HG02759 (cell line): ENCODE measurements around the gene TAS2R43.
"Not testable (repeated sequence)": the region's sequence is repeated elsewhere in the genome, so short reads cannot be mapped to it uniquely, and the experiment has no call there.

Source experiments
- ATAC-seq: cut with Tn5 transposase; IDR thresholded peaks from one replicate; pipeline ENCODE4 v1.9.1; 2021; ENCODE audit warnings: mild to moderate bottlenecking, moderate library complexity; ENCODE audit not compliant: unreplicated experiment

TAS2R43 gene

GRCh38 chr12:11092128-11092527, at the start of gene TAS2R43:
Gene TAS2R43 (minus strand): TSS chr12:11092313. CDS start chr12:11092229, 84 bp downstream.
- ATAC-seq = no peak

- no peak for ATAC-seq
These were observed 44.0 kb upstream of the TAS2R43 start for GRCh38 chr12:11136075-11136474.

GRCh38 chr12:11134305-11134704, 42.2 kb upstream of the TAS2R43 start, which contains the start of gene TAS2R30:
Gene TAS2R30 (minus strand): TSS chr12:11134644. CDS start chr12:11134244, 400 bp downstream.
- no peak for ATAC-seq

- no peak for ATAC-seq
These were observed 41.7 kb upstream of the TAS2R43 start for GRCh38 chr12:11133816-11134215.

GRCh38 chr12:11133162-11133561, 41.0 kb upstream of the TAS2R43 start:
- ATAC-seq = no peak

- ATAC-seq = no peak
These were observed 38.9 kb upstream of the TAS2R43 start for GRCh38 chr12:11130999-11131398.

- no peak for ATAC-seq
These were observed 38.3 kb upstream of the TAS2R43 start for GRCh38 chr12:11130382-11130781.

GRCh38 chr12:11114130-11114529, 22.0 kb upstream of the TAS2R43 start:
- ATAC-seq = not testable (repeated sequence)

- not testable (repeated sequence) for ATAC-seq
These were observed 19.1 kb upstream of the TAS2R43 start for GRCh38 chr12:11111213-11111612.

- no peak for ATAC-seq
These were observed 16.7 kb upstream of the TAS2R43 start for GRCh38 chr12:11108862-11109261.

GRCh38 chr12:11107719-11108118, 15.6 kb upstream of the TAS2R43 start:
- ATAC-seq = no peak

GRCh38 chr12:11106288-11106687, 14.2 kb upstream of the TAS2R43 start:
- ATAC-seq = no peak

GRCh38 chr12:11105546-11105945, 13.4 kb upstream of the TAS2R43 start:
- ATAC-seq = no peak

- ATAC-seq = not testable (repeated sequence)
These were observed 2.8 kb upstream of the TAS2R43 start for GRCh38 chr12:11094910-11095309.

- no peak for ATAC-seq
These were observed 2.9 kb downstream of the TAS2R43 start for GRCh38 chr12:11089246-11089645.

- ATAC-seq = peak; percentile 82
These were observed 6.7 kb downstream of the TAS2R43 start for GRCh38 chr12:11085419-11085818.

- no peak for ATAC-seq
These were observed 10.1 kb downstream of the TAS2R43 start for GRCh38 chr12:11081987-11082386.

- no peak for ATAC-seq
These were observed 13.9 kb downstream of the TAS2R43 start for GRCh38 chr12:11078246-11078645.

GRCh38 chr12:11075642-11076041, 16.5 kb downstream of the TAS2R43 start:
- ATAC-seq = peak; percentile 71

GRCh38 chr12:11071414-11071813, 20.7 kb downstream of the TAS2R43 start:
- ATAC-seq = no peak

GRCh38 chr12:11070999-11071398, 21.1 kb downstream of the TAS2R43 start:
- ATAC-seq = no peak

GRCh38 chr12:11069854-11070365, 22.2 kb downstream of the TAS2R43 start:
- no peak for ATAC-seq

- ATAC-seq = no peak
These were observed 24.6 kb downstream of the TAS2R43 start for GRCh38 chr12:11067514-11067913.
